Lung (tissue), 12 donors: ENCODE results near the gene BPIFB6. TPM values are rescaled to one million over a fixed set of nuclear protein-coding genes. Genes with fewer than 3 reads are reported as not detected.
A peak's percentile ranks its signal among the peaks of the same experiment; 100 is the strongest.

Experiments
- ATAC-seq: fragments of 200-7000 bp; cut with Tn5 transposase; one replicate; pipeline ENCODE4 v1.9.1; 2020; ENCODE audit warnings: moderate number of reproducible peaks; ENCODE audit not compliant: insufficient read depth, low FRiP score
- DNase-seq, 3 donors: peaks; one replicate each; pipeline ENCODE4 v3.0.0-alpha.2; 2013 to 2017
- H3K27ac ChIP-seq, 2 donors: one replicate each; pipeline ENCODE4 v1.5.1; 2013; ENCODE audit warnings: mild to moderate bottlenecking in 2 of 2, moderate library complexity in 2 of 2, control low read depth in 1 of 2, inconsistent platforms in 1 of 2, low read depth in 1 of 2, low read length in 1 of 2
- H3K27me3 ChIP-seq, 3 donors: one replicate each; pipeline ENCODE4 v1.5.1; 2013; ENCODE audit warnings: low read length in 2 of 3; ENCODE audit not compliant: control insufficient read depth in 3 of 3, insufficient read depth in 3 of 3
- H3K36me3 ChIP-seq, 4 donors: one replicate each; pipeline ENCODE4 v1.5.1; 2013; ENCODE audit warnings: low read length in 4 of 4, mild to moderate bottlenecking in 1 of 4, moderate library complexity in 1 of 4; ENCODE audit not compliant: control insufficient read depth in 4 of 4, insufficient read depth in 4 of 4
- H3K4me1 ChIP-seq, 5 donors: one replicate each; pipeline ENCODE4 v1.5.1; 2013; ENCODE audit warnings: low read length in 5 of 5, mild to moderate bottlenecking in 2 of 5, moderate library complexity in 1 of 5; ENCODE audit not compliant: control insufficient read depth in 5 of 5, insufficient read depth in 5 of 5
- H3K4me3 ChIP-seq: one replicate; pipeline ENCODE4 v1.5.1; 2013; ENCODE audit warnings: mild to moderate bottlenecking, control low read depth, moderate library complexity
- H3K9ac ChIP-seq, 2 donors: one replicate each; pipeline ENCODE4 v1.5.1; 2013; ENCODE audit warnings: low read length in 2 of 2, control low read depth in 1 of 2; ENCODE audit not compliant: insufficient read depth in 1 of 2
- H3K9me3 ChIP-seq, 4 donors: one replicate each; pipeline ENCODE4 v1.5.1; 2013; ENCODE audit warnings: low read length in 3 of 4, mild to moderate bottlenecking in 1 of 4, moderate library complexity in 1 of 4; ENCODE audit not compliant: control insufficient read depth in 4 of 4, insufficient read depth in 3 of 4
- WGBS, 2 donors: extraction: QIAGEN DNeasy Blood & Tissue Kit; methylation state at CpG; one replicate each; pipeline ENCODE4 v1.1.7; 2013; 5-methylcytosine and 5-hydroxymethylcytosine counted together
- polyA plus RNA-seq, 2 donors: library from polyadenylated mRNA; stranded (reverse); fragments of 200-250 nt; gene quantifications; one replicate each; pipeline ENCODE4 v1.2.1, GENCODE V29; 2013
- total RNA-seq, 2 donors: library from RNA; depleted of rRNA in 1 of 2; stranded (reverse); fragments of >200 nt in 1 of 2; gene quantifications; one replicate each; pipeline ENCODE4 v1.2.1, GENCODE V29; 2014 to 2021
- TF ChIP-seq, protein P1 (sequence below): IDR thresholded peaks from 2 replicates; pipeline ENCODE4 v1.5.1; 2012; ENCODE audit warnings: mild to moderate bottlenecking; ENCODE audit errors: control extremely low read depth, extremely low read depth
- donor health status: control.
- donor health status: control.
- donor health status: Bipolar disorder and iron deficiency.
- donor health status: healthy.
- donor health status: DM: yes; HTN: yes; CAD: no.

The BPIFB6 gene
- total and polyA plus RNA-seq, 4 donors: not detected

DNA sequence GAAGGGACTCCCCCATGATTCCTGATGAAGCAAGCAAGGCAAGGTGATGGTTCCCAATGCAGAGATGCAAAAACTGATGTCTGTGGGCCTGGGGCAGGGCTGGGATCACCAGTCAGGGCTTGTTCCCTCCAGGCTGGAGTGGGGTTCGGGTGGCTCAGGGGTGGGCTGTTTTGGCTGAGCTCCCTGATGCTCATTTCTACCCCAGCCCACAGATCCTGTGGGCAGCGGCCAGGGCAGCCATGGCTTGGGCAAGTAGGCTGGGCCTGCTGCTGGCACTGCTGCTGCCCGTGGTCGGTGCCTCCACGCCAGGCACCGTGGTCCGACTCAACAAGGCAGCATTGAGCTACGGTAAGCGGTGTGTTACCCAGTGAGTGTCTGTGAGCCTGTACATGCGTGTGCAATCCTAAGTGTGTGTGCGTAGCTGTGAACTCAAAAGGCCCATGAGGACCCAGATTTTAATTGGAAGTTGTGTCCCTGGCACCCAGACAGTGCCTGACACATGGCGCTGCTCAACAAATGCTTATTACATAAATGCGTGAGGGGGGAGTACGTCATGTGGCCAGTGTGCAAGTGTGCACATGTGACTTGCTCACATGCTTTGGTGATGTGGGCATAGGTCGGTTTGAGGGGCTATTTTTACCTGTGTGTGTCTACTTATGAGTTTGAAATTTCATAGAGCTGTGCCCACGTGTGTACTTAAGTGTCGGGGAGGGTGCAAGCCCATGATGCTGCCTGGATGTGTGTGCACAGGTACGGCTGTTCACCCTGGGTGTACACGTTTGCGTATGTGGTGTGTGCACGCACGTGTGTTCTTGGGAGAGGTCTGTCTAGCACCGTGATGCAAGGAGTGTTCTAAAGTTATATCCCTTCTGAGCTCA, 22.9 kb upstream of the BPIFB6 start:
- Histone ChIP-seq H3K9me3 (peaks cover 0 to 6% (median 1%) of the 10 kb centered on the region in 4 donors), H3K36me3 (no peaks in the 10 kb centered on the region), H3K4me3 (no peak overlapping the region), H3K27ac (no peak overlapping the region), H3K27me3 (no peaks in the 10 kb centered on the region), H3K9ac (no peak overlapping the region), H3K4me1 (no peaks in the 10 kb centered on the region)
- WGBS, 2 donors: 89 to 91% methylated on average over 23 of the region's 23 CpGs
- TF ChIP-seq, protein P1, sequence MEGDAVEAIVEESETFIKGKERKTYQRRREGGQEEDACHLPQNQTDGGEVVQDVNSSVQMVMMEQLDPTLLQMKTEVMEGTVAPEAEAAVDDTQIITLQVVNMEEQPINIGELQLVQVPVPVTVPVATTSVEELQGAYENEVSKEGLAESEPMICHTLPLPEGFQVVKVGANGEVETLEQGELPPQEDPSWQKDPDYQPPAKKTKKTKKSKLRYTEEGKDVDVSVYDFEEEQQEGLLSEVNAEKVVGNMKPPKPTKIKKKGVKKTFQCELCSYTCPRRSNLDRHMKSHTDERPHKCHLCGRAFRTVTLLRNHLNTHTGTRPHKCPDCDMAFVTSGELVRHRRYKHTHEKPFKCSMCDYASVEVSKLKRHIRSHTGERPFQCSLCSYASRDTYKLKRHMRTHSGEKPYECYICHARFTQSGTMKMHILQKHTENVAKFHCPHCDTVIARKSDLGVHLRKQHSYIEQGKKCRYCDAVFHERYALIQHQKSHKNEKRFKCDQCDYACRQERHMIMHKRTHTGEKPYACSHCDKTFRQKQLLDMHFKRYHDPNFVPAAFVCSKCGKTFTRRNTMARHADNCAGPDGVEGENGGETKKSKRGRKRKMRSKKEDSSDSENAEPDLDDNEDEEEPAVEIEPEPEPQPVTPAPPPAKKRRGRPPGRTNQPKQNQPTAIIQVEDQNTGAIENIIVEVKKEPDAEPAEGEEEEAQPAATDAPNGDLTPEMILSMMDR: no peak
- no peak for DNase-seq
- no peak for ATAC-seq

- Histone ChIP-seq H3K4me3 (no peak overlapping the region), H3K4me1 (no peaks in the 10 kb centered on the region), H3K27ac (no peak overlapping the region), H3K36me3 (no peaks in the 10 kb centered on the region), H3K27me3 (peaks cover 0 to 5% (median 2%) of the 10 kb centered on the region in 3 donors), H3K9ac (no peak overlapping the region), H3K9me3 (peaks cover 0 to 6% (median 0%) of the 10 kb centered on the region in 4 donors)
- ATAC-seq: no peak
- WGBS, 2 donors: 59 to 75% methylated on average over 19 of the region's 19 CpGs
- TF ChIP-seq, protein P1: no peak
- peak in 1 of 3 donors; percentile 14 for DNase-seq
These were observed 22.0 kb upstream of the BPIFB6 start for GRCh38 chr20:33009214-33010132.

DNA sequence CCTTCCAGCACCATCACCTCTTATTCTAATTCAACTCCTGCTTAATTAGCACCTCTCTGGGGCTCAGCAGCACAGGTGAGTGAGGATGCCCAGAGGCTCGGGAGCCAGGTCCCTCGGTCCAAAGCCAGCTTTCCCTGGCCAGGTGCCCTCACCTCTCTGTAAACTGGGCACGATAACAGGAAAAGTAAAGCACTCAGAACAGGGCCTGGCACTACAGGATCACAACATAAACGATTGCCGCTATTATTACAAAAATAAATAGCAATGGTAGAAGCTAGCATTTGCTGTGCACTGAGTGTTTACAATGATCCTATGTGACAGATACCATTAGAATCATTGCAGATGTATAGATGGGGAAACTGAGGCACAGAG, 21.3 kb upstream of the BPIFB6 start:
- TF ChIP-seq, protein P1: no peak
- Histone ChIP-seq H3K36me3 (no peaks in the 10 kb centered on the region), H3K9me3 (peaks cover 0 to 5% (median 0%) of the 10 kb centered on the region in 4 donors), H3K27ac (no peak overlapping the region), H3K4me1 (no peaks in the 10 kb centered on the region), H3K4me3 (no peak overlapping the region), H3K9ac (no peak overlapping the region), H3K27me3 (peaks cover 0 to 7% (median 5%) of the 10 kb centered on the region in 3 donors)
- ATAC-seq (no peak), DNase-seq (no peak)
- WGBS, 2 donors: 73 to 76% methylated on average over 5 of the region's 5 CpGs
